Measurements from ENCODE around the gene KCNQ2.

Gene KCNQ2

GRCh38 chr20:63469713-63470101, 2.7 kb downstream of the KCNQ2 start:
- DNase-seq: no peak

GRCh38 chr20:63469019-63469712, 3.3 kb downstream of the KCNQ2 start:
- no peak for DNase-seq

- no peak for DNase-seq
These were observed 4.0 kb downstream of the KCNQ2 start for GRCh38 chr20:63468421-63468820.

- no peak for DNase-seq
These were observed 5.0 kb downstream of the KCNQ2 start for GRCh38 chr20:63467294-63468083.

- DNase-seq: no peak
These were observed 5.6 kb downstream of the KCNQ2 start for GRCh38 chr20:63466861-63467260.

- DNase-seq: no peak
These were observed 6.1 kb downstream of the KCNQ2 start for GRCh38 chr20:63466250-63466825.

GRCh38 chr20:63465380-63466249, 6.8 kb downstream of the KCNQ2 start:
- DNase-seq: no peak

GRCh38 chr20:63464289-63464635, 8.2 kb downstream of the KCNQ2 start:
- DNase-seq: no peak

- no peak for DNase-seq
These were observed 8.8 kb downstream of the KCNQ2 start for GRCh38 chr20:63463400-63464288.

- no peak for DNase-seq
These were observed 10.2 kb downstream of the KCNQ2 start for GRCh38 chr20:63462244-63462643.

GRCh38 chr20:63461104-63461763, 11.2 kb downstream of the KCNQ2 start:
- DNase-seq: no peak

- DNase-seq: no peak
These were observed 13.4 kb downstream of the KCNQ2 start for GRCh38 chr20:63459070-63459380.

GRCh38 chr20:63458170-63459069, 14.0 kb downstream of the KCNQ2 start:
- DNase-seq: no peak

GRCh38 chr20:63457737-63458136, 14.7 kb downstream of the KCNQ2 start:
- no peak for DNase-seq

GRCh38 chr20:63456429-63457284, 15.8 kb downstream of the KCNQ2 start:
- DNase-seq: no peak

GRCh38 chr20:63455568-63455859, 16.9 kb downstream of the KCNQ2 start:
- no peak for DNase-seq

GRCh38 chr20:63454731-63455567, 17.5 kb downstream of the KCNQ2 start:
- peak; percentile 11 for DNase-seq

GRCh38 chr20:63452821-63453523, 19.5 kb downstream of the KCNQ2 start:
- no peak for DNase-seq

All from NCI-H524 treated with DMSO at 0.1 percent for 48 hours (cell line).